GM23248 (cell line): ENCODE data around the gene RASEF.

ENCODE experiments used
- EZH2 ChIP-seq: fragments of 200-600 bp; sonication (generic); IDR thresholded peaks from 2 replicates; pipeline ENCODE4 v1.6.1; 2018; ENCODE audit warnings: antibody characterized with exemption, mild to moderate bottlenecking; ENCODE audit not compliant: insufficient read depth, poor library complexity, severe bottlenecking
- EZH2phosphoT487 ChIP-seq: fragments of 200-600 bp; sonication (generic); IDR thresholded peaks from 2 replicates; pipeline ENCODE4 v1.6.1; 2018; ENCODE audit warnings: antibody characterized with exemption, moderate library complexity, mild to moderate bottlenecking, low read depth; ENCODE audit not compliant: insufficient read depth

DNA sequence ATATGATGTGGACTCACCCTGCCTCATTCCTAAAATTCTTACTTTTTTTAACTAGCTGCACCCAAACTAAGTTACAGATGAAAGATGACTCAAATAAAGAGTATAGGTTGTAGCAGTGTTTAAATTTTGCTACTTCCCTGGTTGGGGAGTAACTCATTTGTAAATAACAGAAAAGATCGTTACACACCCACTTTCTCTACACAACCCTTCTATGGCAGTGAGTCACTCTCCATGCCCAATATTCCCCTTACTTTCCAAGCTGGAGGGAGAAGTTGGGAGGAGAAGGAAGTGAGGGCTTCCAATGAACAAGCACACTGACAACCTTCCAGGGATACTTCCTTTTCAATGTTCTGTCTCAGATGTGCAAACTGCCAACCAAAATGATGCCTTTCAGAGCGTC, 1.9 kb downstream of the RASEF start:
- TF ChIP-seq EZH2phosphoT487 (no peak), EZH2 (no peak)
